WERI-Rb-1 (cell line): ENCODE data around the gene SERPINA4.

Source experiments
- DNase-seq: peaks from one replicate; pipeline ENCODE4 v3.0.0-alpha.2; 2020
- H3K27ac ChIP-seq: fragments of 250-450 bp; sonication (Bioruptor Pico); 2 replicates; pipeline ENCODE4 v1.5.1; 2020; ENCODE audit warnings: mild to moderate bottlenecking, moderate library complexity
- H3K27me3 ChIP-seq: fragments of 250-450 bp; sonication (Bioruptor Pico); 2 replicates; pipeline ENCODE4 v1.5.1; 2021; ENCODE audit warnings: mild to moderate bottlenecking, low read depth, moderate library complexity; ENCODE audit not compliant: insufficient read depth, severe bottlenecking
- H3K36me3 ChIP-seq: fragments of 250-450 bp; sonication (Bioruptor Pico); 2 replicates; pipeline ENCODE4 v1.5.1; 2020; ENCODE audit warnings: mild to moderate bottlenecking, moderate library complexity
- H3K4me3 ChIP-seq: 2 replicates; pipeline ENCODE4 v1.5.1; 2011; ENCODE audit warnings: low read depth, mild to moderate bottlenecking, control low read depth, low read length
- H3K9me3 ChIP-seq: fragments of 250-450 bp; sonication (Bioruptor Pico); 2 replicates; pipeline ENCODE4 v1.5.1; 2021; ENCODE audit warnings: mild to moderate bottlenecking, moderate library complexity; ENCODE audit not compliant: severe bottlenecking
- TF ChIP-seq, protein P1 (sequence below): IDR thresholded peaks from 2 replicates; pipeline ENCODE4 v1.5.1; 2011; ENCODE audit warnings: low read depth, mild to moderate bottlenecking, control low read depth, inconsistent platforms, low read length

SERPINA4 gene

DNA sequence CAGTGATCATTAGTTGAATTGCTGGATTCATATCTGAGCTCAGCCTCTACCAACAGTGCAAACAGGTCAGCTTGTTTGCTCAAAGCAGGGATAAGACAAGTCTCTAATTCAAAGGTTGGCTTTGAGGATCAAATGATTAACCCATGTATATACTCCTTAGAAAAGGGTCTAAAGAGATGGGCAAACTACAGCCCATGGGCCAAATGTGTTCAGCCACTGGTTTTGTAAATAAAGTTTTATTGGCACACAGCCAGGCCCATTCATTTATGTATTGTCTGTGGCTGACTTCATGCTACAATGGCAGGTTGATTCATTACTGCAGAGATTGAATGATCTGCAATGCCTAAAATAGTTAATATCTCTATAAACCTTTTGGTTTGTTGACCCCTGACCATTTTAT, 3.1 kb downstream of the SERPINA4 start:
- TF ChIP-seq, protein P1, sequence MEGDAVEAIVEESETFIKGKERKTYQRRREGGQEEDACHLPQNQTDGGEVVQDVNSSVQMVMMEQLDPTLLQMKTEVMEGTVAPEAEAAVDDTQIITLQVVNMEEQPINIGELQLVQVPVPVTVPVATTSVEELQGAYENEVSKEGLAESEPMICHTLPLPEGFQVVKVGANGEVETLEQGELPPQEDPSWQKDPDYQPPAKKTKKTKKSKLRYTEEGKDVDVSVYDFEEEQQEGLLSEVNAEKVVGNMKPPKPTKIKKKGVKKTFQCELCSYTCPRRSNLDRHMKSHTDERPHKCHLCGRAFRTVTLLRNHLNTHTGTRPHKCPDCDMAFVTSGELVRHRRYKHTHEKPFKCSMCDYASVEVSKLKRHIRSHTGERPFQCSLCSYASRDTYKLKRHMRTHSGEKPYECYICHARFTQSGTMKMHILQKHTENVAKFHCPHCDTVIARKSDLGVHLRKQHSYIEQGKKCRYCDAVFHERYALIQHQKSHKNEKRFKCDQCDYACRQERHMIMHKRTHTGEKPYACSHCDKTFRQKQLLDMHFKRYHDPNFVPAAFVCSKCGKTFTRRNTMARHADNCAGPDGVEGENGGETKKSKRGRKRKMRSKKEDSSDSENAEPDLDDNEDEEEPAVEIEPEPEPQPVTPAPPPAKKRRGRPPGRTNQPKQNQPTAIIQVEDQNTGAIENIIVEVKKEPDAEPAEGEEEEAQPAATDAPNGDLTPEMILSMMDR, result no peak
- Histone ChIP-seq H3K9me3 (no peaks in the 10 kb centered on the region), H3K27me3 (peaks cover 81% of the 10 kb centered on the region), H3K4me3 (no peak overlapping the region), H3K36me3 (no peaks in the 10 kb centered on the region), H3K27ac (no peak overlapping the region)
- no peak for DNase-seq

DNA sequence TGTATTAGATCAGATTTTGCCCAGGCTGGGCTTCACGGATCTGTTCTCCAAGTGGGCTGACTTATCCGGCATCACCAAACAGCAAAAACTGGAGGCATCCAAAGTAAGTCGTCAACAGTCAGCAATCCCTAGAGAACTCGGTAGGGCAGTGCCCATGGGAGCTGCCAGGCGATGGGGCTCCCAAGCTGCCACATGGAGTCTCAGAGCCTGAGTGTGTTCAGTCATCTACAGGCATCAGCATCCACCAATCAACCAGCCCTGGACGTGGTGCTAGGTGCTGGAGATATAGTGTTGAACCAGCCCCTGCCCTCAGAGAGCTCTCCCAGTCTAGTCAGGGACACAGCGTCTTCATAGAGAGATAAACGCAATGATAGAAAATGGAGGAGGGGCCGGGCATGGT, 6.9 kb downstream of the SERPINA4 start:
- no peaks in the 10 kb centered on the region for H3K9me3 ChIP-seq
- H3K27me3 ChIP-seq, result peaks cover 79% of the 10 kb centered on the region
- no peak overlapping the region for H3K4me3 ChIP-seq
- H3K36me3 ChIP-seq, result no peaks in the 10 kb centered on the region
- DNase-seq, result no peak
- TF ChIP-seq, protein P1, result no peak
- H3K27ac ChIP-seq, result no peak overlapping the region

DNA sequence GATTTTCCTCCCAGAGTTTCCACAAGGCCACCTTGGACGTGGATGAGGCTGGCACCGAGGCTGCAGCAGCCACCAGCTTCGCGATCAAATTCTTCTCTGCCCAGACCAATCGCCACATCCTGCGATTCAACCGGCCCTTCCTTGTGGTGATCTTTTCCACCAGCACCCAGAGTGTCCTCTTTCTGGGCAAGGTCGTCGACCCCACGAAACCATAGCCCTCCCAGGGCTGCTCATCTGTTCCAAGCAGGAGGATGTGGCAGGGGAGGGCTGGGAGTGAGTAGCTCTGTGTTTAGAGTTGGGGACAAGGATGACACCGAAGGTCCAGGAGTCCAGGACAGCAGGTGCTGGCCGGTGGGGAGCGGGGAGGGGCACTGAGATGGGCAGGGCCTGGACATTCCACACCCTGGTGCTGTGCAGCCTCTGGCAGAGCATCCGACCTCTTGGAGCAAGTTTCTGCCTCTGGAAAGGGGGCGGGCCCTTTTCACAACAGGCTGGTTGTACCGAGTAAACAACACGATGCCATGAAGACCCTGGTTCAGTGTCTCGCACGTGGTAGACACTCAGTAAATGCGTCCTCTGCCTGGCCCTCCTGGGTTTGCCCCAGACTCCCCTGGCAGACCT, 8.2 kb downstream of the SERPINA4 start:
- Histone ChIP-seq H3K36me3 (no peaks in the 10 kb centered on the region), H3K4me3 (no peak overlapping the region), H3K9me3 (no peaks in the 10 kb centered on the region), H3K27ac (no peak overlapping the region), H3K27me3 (peaks cover 82% of the 10 kb centered on the region)
- DNase-seq, result no peak
- TF ChIP-seq, protein P1, result no peak

DNA sequence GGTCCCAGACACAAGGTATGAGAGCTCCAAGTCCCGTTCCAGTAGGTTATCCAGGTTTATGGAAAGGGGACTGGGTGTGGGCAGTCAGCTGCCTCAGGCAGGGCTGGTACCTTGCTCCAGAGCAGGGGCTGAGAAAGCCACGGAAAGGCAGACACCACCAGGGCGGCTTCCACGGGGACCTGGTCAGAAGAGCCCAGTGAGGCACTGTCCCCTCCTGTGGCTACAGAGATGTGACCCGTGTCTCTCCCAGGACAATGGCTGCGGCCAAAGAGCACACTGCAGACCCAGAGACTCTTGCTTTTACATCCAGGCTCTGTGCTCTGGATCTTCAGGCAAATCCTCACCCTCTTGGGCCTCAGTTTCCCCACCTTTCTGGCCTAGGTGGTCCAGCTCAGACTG, 8.8 kb downstream of the SERPINA4 start:
- no peak for DNase-seq
- Histone ChIP-seq H3K27me3 (peaks cover 88% of the 10 kb centered on the region), H3K9me3 (no peaks in the 10 kb centered on the region), H3K36me3 (no peaks in the 10 kb centered on the region), H3K27ac (no peak overlapping the region), H3K4me3 (no peak overlapping the region)
- TF ChIP-seq, protein P1, result no peak

DNA sequence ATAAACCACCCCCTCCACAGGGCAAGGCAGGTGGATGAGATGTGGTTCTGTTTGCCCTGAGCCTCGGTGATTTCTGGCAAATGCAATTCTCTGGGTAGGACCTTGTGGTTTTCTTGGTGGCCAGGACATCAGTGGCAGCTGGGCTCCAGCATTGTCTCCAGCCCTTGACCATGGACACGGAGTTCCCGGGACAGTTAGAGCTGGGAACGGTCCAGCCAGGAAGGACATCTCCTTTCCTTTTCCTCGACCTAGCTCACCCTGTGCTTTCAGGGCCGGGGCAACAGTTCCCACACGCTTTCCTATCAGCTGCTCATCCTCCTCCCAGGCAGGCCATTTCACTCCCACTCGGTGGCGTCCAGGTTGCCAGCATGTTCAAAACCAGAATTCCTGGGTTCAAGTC, 9.2 kb downstream of the SERPINA4 start:
- DNase-seq, result no peak
- TF ChIP-seq, protein P1, result no peak
- no peaks in the 10 kb centered on the region for H3K9me3 ChIP-seq
- peaks cover 91% of the 10 kb centered on the region for H3K27me3 ChIP-seq
- no peaks in the 10 kb centered on the region for H3K36me3 ChIP-seq
- H3K27ac ChIP-seq, result no peak overlapping the region
- H3K4me3 ChIP-seq, result no peak overlapping the region

DNA sequence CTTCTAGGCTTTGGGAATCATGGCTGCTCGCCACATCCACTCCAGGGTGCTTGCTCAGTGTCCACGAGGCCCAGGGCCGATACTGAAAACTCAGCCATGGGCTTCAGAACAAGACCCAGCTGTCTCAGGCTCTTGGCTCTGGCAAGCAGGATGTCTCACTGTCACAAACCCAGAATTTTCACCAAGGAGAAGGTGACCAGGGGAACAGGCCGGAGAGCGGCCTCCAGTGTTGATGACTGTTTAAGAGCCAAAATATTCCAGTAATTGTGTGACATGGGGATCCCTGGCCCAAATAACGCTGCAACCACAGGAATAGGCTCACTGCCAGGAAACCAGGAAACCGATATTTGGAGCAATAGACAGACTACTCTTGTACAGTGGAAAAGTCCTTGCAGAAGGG, 10.2 kb downstream of the SERPINA4 start:
- H3K27ac ChIP-seq, result no peak overlapping the region
- no peak for DNase-seq
- no peaks in the 10 kb centered on the region for H3K36me3 ChIP-seq
- TF ChIP-seq, protein P1, result no peak
- H3K27me3 ChIP-seq, result peaks cover 86% of the 10 kb centered on the region
- no peaks in the 10 kb centered on the region for H3K9me3 ChIP-seq
- no peak overlapping the region for H3K4me3 ChIP-seq
